ENCODE results near the gene EXOC2. TPM values are rescaled to one million over a fixed set of nuclear protein-coding genes. Genes with fewer than 3 reads are reported as not detected.

Gene EXOC2
- total and polyA plus RNA-seq, 2 of the 13 experiments (the other 11 are each of a cell fraction or from before 2014, with no cell fraction given) = 12.6 to 22.9 TPM

- Histone ChIP-seq H3K4me1 (ENCODE audit: insufficient read depth, low read length) (no peaks in the 10 kb centered on the region), H4K20me1 (ENCODE audit: insufficient read depth, low read length) (no peaks in the 10 kb centered on the region), H3K4me2 (ENCODE audit: low read depth, low read length) (no peak overlapping the region), H2AFZ (ENCODE audit: low read length) (no peak overlapping the region), H3K79me2 (ENCODE audit: insufficient read depth, low read length) (no peaks in the 10 kb centered on the region), H3K9ac (ENCODE audit: insufficient read depth, low read depth, low read length) (no peak overlapping the region), H3K27me3 (ENCODE audit: control insufficient read depth in 1 of 2, insufficient read depth in 2 of 2, low read length in 2 of 2) (peaks cover 3 to 45% of the 10 kb centered on the region in 2 experiments; a peak in 3 of 5 replicates), H3K36me3 (replicated peaks in 1 of 2; ENCODE audit: control insufficient read depth in 1 of 2, insufficient read depth in 2 of 2, low read length in 2 of 2) (no peaks in the 10 kb centered on the region), H3K4me3 (replicated peaks in 1 of 3; ENCODE audit: insufficient read depth in 1 of 3, low read depth in 2 of 3, low read length in 3 of 3) (no peak overlapping the region), H3K9me3 (ENCODE audit: low read length) (no peaks in the 10 kb centered on the region), H3K27ac (ENCODE audit: extremely low read length, insufficient read depth, low read length) (no peak overlapping the region)
- intact Hi-C loops (cut with micrococcal nuclease; ENCODE audit: unreplicated experiment) = no loop called here
- no peak for DNase-seq (ENCODE audit: low spot score)
- ChIA-PET CTCF (ENCODE audit: low intra/inter-chr PET ratio, low total read pairs) (no interaction called here), POLR2A (no interaction called here)
- FAIRE-seq = peak; percentile 4
- 65% methylated on average over 3 of the region's 3 CpGs for WGBS (ENCODE audit: low lambda C conversion rate)
- no peak for TF ChIP-seq SMAD9 (CRISPR knock-in tag; IDR thresholded peaks at IDR 0.05)
- TF ChIP-seq, protein P1, sequence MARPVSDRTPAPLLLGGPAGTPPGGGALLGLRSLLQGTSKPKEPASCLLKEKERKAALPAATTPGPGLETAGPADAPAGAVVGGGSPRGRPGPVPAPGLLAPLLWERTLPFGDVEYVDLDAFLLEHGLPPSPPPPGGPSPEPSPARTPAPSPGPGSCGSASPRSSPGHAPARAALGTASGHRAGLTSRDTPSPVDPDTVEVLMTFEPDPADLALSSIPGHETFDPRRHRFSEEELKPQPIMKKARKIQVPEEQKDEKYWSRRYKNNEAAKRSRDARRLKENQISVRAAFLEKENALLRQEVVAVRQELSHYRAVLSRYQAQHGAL (CRISPR knock-in tag; IDR thresholded peaks at IDR 0.05; ENCODE audit: not compliant biosample characterization) = no peak
- no peak for TF ChIP-seq ZNF282 (IDR thresholded peaks at IDR 0.05; ENCODE audit: partially characterized antibody)
- TF ChIP-seq MAFK (conservative IDR thresholded peaks at IDR 0.05 in 1 of 2, IDR thresholded peaks at IDR 0.05 in 1 of 2; ENCODE audit: low read length in 2 of 2) = peak; percentile 78 to 89
- no peak for TF ChIP-seq HMGA1 (CRISPR knock-in tag; conservative IDR thresholded peaks at IDR 0.05)
- TF ChIP-seq MAFF (IDR thresholded peaks at IDR 0.05; ENCODE audit: low read depth, low read length) = peak; percentile 85
- TF ChIP-seq ZNF367 (CRISPR knock-in tag; IDR thresholded peaks at IDR 0.05; ENCODE audit: borderline replicate concordance) = no peak
- TF ChIP-seq ZNF790 (CRISPR knock-in tag; IDR thresholded peaks at IDR 0.05; ENCODE audit: borderline replicate concordance) = no peak
- TF ChIP-seq ZNF687 (CRISPR knock-in tag; IDR thresholded peaks at IDR 0.05) = no peak
- TF ChIP-seq, protein P2, sequence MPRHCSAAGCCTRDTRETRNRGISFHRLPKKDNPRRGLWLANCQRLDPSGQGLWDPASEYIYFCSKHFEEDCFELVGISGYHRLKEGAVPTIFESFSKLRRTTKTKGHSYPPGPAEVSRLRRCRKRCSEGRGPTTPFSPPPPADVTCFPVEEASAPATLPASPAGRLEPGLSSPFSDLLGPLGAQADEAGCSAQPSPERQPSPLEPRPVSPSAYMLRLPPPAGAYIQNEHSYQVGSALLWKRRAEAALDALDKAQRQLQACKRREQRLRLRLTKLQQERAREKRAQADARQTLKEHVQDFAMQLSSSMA (CRISPR knock-in tag; IDR thresholded peaks at IDR 0.05) = no peak
- no peak for TF ChIP-seq ZNF3 (CRISPR knock-in tag; IDR thresholded peaks at IDR 0.05)
- TF ChIP-seq HNF1B (CRISPR knock-in tag; IDR thresholded peaks at IDR 0.05) = no peak
- TF ChIP-seq, protein P3, sequence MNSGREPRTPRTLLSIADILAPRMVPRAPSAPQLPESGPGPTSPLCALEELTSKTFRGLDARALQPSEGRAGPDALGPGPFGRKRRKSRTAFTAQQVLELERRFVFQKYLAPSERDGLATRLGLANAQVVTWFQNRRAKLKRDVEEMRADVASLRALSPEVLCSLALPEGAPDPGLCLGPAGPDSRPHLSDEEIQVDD (CRISPR knock-in tag; IDR thresholded peaks at IDR 0.05; ENCODE audit: borderline replicate concordance) = no peak
- in situ Hi-C loops (cut with HindIII; ENCODE audit: extremely low pct_ligation_motif_present, low pct_unique_long_range_greater_than_20kb) = no loop called here
- ATAC-seq = no peak
- no TSS peak for BruUV-seq (replicated peaks)
Observed at GRCh38 chr6:700490-700889, 7.6 kb upstream of the EXOC2 start.

Data from HepG2 (cell line).